ENCODE measurements around the gene TGFBR3L. TPM values are rescaled to one million over a fixed set of nuclear protein-coding genes. Genes with fewer than 3 reads are reported as not detected.

Gene TGFBR3L
- total RNA-seq, 1 donor from 2014 or later: 7.1 TPM

- Histone ChIP-seq H3K9me3 (no peaks in the 10 kb centered on the region), H3K27me3 (peaks cover 16% of the 10 kb centered on the region), H3K36me3 (no peaks in the 10 kb centered on the region), H3K4me1 (peaks cover 0 to 5% of the 10 kb centered on the region in 2 donors), H3K27ac (no peak overlapping the region), H3K4me3 (no peak overlapping the region)
- DNase-seq (ENCODE audit: low spot score in 2 of 2): no peak
- intact Hi-C loops (cut with DNase I): no loop called here
- TF ChIP-seq CTCF (IDR thresholded peaks at IDR 0.05): no peak
Measured at GRCh38 chr19:7874897-7875273, 39.7 kb upstream of the TGFBR3L start.

- peaks cover 16% of the 10 kb centered on the region for H3K27me3 ChIP-seq
- peaks cover 0 to 5% of the 10 kb centered on the region in 2 donors for H3K4me1 ChIP-seq
- H3K9me3 ChIP-seq: no peaks in the 10 kb centered on the region
- no peak overlapping the region for H3K27ac ChIP-seq
- intact Hi-C loops (cut with DNase I): no loop called here
- H3K4me3 ChIP-seq: no peak overlapping the region
- no peak for TF ChIP-seq CTCF (IDR thresholded peaks at IDR 0.05)
- H3K36me3 ChIP-seq: no peaks in the 10 kb centered on the region
- no peak for DNase-seq (ENCODE audit: low spot score in 2 of 2)
Measured at GRCh38 chr19:7877249-7877836, 37.3 kb upstream of the TGFBR3L start.

- intact Hi-C loops (cut with DNase I): no loop called here
- Histone ChIP-seq H3K4me1 (no peaks in the 10 kb centered on the region), H3K4me3 (no peak overlapping the region), H3K27ac (no peak overlapping the region), H3K9me3 (no peaks in the 10 kb centered on the region), H3K36me3 (no peaks in the 10 kb centered on the region), H3K27me3 (peaks cover 5% of the 10 kb centered on the region)
- DNase-seq (ENCODE audit: low spot score in 2 of 2): no peak
- TF ChIP-seq CTCF (IDR thresholded peaks at IDR 0.05): no peak
Measured at GRCh38 chr19:7879111-7879807, 35.4 kb upstream of the TGFBR3L start.

GRCh38 chr19:7879836-7880235, 34.8 kb upstream of the TGFBR3L start:
- intact Hi-C loops (cut with DNase I): no loop called here
- Histone ChIP-seq H3K27ac (no peak overlapping the region), H3K9me3 (no peaks in the 10 kb centered on the region), H3K27me3 (peaks cover under 1% of the 10 kb centered on the region), H3K4me1 (no peaks in the 10 kb centered on the region), H3K36me3 (no peaks in the 10 kb centered on the region), H3K4me3 (no peak overlapping the region)
- TF ChIP-seq CTCF (IDR thresholded peaks at IDR 0.05): no peak
- DNase-seq (ENCODE audit: low spot score in 2 of 2): no peak

GRCh38 chr19:7881910-7882309, 32.7 kb upstream of the TGFBR3L start:
- Histone ChIP-seq H3K4me1 (no peaks in the 10 kb centered on the region), H3K9me3 (no peaks in the 10 kb centered on the region), H3K27me3 (no peaks in the 10 kb centered on the region), H3K27ac (no peak overlapping the region), H3K36me3 (no peaks in the 10 kb centered on the region), H3K4me3 (no peak overlapping the region)
- no peak for DNase-seq (ENCODE audit: low spot score in 2 of 2)
- intact Hi-C loops (cut with DNase I): no loop called here
- TF ChIP-seq CTCF (IDR thresholded peaks at IDR 0.05): no peak

Data from ascending aorta (tissue), 2 donors.